Activated CD8-positive, alpha-beta memory T cell treated with anti-CD3 and anti-CD28 coated beads, Interleukin-2, amount 50 U/mL, for 4 hours (primary cell): ENCODE results near the gene SCAMP3.
A peak's percentile ranks its signal among the peaks of the same experiment; 100 is the strongest.
"Not testable (repeated sequence)": the region's sequence is repeated elsewhere in the genome, so short reads cannot be mapped to it uniquely, and the experiment has no call there.

Experiments
- DNase-seq: peaks from one replicate; pipeline ENCODE4 v3.0.0-alpha.2; 2020

The SCAMP3 gene

DNA sequence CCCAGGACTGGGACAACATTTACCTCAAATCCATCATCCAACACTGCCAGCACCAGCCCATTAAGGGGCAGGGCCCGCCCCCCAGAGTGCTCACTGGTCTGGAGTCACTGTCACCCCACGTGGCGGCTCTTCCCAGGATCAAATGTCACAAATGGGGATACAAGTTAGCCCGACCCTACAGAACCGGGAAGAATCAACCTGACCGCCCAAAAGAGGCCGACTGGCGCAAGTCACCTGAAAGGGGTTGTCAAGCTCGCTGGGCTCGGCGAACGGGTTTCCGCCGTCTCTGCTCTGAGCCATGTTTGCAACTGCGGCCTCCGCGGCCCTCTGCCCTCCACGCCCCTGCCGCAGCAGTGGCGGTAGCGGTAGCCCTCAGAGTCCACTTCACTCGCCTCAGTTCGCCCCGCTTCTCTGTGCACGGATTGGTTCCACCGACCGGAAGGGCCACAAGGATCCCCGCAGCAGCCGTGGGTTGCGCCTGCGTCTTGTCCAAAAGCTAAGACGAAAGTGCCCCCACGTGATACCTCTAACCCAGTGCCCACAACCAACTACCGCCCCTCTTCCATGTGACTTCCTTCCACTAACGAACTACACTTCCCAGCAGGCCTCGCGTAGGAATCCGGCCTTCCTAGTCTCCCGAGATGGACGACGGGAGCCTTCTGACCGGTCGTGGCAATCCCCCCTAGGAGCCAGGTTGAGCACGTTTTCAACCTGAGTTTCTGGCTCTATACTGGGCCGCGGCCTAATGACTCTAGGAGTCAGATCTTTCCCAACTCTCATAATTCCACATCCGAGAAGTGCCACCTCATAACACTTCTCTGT, at the start of gene SCAMP3:
Gene SCAMP3 (minus strand): TSS at position 509 of the 822 bp plus-strand sequence. CDS start 209 bp downstream, at position 300.
- peak; percentile 83 for DNase-seq

DNA sequence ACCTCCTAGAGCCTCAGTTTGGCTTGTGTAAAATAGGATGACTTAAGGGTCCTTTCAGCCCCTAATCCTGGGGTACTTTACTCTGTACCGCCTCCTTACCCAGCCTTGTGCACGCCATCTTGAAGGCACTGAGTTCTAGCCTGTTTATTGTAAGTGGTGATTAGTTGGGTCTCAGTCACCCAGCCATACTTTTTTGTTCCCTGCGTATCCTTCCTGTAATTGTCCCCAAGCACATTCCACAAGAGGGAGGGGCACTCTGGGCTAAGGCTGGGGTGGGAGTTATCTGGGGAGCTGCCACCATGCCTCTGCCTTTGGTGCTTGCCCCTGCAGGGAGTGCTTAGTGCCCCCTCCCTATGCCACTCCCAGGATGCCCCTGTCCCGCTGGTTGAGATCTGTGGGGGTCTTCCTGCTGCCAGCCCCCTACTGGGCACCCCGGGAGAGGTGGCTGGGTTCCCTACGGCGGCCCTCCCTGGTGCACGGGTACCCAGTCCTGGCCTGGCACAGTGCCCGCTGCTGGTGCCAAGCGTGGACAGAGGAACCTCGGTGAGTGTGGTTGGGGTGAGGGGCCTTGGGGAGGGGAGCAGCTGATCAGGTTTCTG, 47.4 kb upstream of the SCAMP3 start:
- DNase-seq: no peak

DNA sequence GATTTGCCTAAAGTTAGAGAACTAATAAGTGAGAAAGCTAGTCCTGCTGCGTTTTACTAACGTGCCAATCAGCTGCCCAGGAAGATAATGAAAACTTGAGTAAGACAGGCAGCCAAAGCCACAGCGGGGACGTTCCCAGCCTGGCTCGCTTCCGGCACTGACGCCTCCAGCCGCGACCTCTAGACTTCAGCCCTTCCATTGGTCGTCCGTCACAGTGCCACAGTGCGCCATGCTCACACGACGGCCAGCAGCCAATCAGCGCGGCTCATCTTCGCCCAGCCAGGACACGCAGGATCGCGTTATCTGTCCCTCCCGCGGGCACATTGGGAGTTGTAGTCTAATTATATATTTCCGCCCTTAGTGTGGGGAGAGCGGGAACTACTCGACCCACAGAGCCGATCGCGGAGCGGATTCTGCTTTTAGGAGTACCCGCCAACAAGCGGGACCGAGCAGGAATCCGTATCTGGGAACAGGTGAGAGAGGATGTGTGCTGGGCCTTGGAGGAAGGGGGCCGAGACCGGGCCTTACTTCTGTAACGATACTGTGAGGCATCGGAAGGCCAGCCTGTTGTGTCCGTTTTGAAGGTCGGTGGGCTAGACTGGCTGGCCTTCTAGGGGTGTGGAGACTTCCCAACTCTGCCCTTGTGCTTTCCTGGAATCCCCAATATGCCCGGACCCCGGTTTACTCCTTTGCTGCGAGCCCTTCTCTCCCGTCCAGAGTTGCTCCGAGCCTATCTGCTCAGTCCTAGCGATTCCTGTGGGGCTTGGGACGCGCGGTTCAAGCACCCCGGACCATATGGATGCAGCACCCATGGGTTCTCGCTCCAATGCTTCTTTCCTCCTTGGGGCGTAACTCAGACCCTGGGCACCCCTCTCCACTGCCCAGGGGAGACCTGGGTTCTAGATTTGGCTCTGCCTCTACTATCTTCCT, 46.6 kb upstream of the SCAMP3 start, which contains the start of gene FDPS:
Gene FDPS (plus strand): TSS at position 374 of the 930 bp plus-strand sequence. CDS start 924 bp downstream, outside the sequence.
- DNase-seq: peak; percentile 94

DNA sequence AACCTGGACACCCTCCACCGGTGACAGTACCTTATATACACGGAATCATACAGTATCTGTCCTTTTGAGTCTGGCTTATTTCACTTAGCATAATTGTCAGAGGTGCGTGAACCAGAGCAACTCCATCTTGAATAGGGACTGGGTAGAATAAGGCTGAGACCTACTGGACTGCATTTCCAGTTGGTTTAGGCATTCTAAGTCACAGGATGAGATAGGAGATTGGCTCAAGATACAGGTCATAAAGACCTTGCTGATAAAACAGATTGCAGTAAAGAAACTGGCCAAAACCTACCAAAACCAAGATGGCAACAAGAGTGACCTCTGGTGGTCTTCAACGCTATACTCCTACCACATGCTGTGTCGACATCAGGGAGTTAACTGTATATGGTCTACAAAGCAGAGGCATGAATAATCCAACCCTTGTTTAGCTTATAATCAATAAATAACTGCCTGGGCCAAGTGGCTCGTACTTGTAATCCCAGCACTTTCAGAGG, 45.1 kb upstream of the SCAMP3 start:
- DNase-seq: no peak

DNA sequence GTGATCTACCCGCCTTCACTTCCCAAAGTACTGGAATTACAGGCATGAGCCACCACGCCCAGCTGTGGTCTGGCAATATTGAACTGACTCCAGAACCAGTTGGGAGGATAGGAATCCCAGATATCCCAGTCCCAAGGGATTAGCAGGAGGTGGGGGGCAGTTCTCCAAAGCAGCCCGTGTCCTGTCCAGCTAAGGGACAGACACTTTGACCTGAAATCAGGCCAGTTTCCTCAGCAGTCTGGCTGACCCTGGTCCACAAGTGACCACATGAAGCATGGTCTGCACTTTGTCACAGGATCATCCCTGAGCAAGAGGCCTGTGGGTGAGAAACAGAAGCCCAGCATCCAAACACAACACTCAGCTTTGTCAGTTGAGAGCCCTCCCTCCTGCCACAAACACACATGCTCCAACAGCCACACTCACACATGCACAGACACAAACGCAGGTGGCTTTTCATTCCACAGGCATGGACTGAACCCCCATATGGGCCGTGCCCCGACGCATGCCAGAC, 43.8 kb upstream of the SCAMP3 start:
- no peak for DNase-seq

DNA sequence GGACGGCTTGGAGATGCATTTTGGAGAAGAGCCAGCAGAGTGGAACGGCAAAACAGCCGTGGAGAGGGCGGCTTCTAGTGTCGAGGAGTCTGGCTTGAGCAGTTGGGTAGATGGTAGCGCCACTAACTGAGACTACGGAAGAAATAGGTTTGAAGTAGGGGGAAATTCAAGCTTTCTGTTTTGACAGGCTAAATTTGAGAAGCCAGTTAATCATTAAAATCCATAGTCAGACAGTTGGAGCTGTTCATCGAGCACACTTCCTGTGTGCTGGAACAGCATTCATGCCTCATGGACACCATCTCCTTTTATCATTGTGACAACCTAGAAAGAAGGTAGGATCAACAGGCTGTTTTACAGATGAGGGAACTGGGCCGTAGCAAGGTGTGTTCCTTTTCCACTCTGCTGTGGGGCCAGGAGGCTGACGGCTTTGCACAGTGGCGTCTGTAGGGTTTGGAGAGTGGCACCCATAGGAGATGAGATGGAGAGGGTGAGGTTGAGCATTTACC, 42.5 kb upstream of the SCAMP3 start:
- DNase-seq: no peak

DNA sequence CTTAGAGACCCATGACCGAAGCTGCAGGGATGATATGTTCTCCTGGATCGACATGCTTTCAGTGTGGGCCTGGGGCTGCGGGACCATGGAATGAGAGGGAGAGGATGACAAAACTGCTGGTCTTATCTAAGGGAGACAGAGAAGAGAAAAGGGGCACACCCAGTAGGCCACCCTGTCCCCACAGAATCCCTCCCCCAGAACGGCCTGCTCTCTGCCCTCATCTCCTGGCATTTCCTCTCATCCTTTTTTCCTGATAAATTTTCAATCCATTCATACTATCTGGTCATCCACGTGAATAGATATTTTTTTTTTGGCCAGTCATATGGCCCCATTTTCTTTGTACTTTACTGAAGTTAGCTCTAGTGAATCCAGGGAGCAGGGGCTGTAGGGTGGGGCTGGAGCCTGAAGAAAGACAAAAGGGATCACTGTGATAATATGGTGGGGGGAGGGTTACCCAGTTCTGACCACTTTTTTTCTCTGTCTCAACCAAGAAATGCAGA, 39.2 kb upstream of the SCAMP3 start, which contains the start of gene PKLR:
Gene PKLR (minus strand): TSS at position 97 of the 500 bp plus-strand sequence. CDS start 43 bp downstream, at position 54.
- no peak for DNase-seq

DNA sequence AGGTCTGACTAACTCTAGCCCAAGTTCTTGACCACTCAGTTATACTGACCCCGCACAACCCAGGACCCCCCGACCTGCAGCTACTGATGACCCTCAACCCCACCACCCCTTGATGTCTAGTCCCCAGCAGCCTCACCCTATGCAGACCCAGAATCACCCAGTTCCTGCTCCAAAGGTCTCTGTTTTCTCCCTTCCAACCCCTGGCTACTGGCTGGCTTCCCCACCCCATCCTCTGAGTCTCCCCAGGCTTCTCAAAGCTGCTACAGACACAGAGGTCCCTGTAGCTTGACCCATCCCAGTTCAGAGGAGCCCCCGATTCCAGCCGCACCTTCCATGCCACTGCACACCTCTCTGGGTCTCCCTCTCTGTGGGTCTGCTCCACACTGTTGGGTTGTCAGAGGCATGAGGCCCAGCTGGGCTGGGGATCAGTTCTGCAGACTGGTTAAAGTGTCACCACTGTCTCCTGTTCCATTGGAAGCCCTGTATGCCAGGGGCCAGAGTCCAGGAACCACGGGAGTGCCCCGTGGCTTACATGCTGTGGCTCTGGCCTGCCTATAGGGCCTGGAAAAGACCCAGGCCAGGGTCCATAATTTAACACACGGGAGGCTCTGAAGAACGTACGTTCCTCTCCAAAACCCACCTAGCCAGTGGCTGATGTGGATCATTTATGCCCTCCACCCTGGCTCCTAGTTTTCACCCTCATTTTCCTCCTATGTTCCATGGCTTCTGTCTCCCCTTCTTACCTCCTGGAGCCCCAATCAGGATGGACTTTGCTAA, 38.6 kb upstream of the SCAMP3 start:
- no peak for DNase-seq

DNA sequence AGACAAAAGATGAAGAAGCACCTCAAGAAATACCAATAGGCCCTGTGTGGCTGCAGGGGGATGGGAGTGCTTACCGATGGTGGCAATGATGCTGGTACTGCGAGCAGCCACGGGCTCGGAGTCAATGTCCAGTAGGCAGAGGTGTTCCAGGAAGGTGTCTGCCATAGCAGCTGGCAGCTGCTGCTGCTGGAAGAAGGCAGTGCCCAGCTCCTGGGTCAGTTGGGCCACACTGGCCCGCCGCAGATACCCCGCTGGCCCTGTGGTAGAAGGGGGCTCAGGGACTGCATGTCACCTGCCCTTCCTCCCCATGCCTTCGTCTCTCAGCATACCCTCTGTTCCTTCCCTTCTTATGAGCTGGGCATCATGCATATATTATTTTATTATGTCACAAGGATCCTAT, 37.9 kb upstream of the SCAMP3 start:
- no peak for DNase-seq

DNA sequence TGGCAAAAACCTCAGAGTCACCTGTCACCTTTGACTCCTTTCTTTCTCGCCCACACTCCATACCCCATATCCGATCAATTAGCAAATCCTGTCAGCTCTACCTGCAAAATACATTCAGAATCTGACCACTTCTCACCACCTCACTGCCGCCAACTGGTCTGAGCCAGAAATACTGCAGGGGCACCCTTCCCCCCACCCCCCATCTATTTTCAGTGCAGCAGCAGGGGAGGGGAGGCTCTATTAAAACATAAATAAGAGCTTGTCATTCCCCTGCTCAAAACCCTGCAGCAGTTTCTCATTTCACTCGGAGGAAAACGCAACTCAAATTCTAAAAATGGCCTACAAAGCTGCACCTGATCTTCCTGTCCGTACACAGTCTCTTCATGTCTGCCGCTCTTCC, 35.2 kb upstream of the SCAMP3 start:
- DNase-seq: no peak

DNA sequence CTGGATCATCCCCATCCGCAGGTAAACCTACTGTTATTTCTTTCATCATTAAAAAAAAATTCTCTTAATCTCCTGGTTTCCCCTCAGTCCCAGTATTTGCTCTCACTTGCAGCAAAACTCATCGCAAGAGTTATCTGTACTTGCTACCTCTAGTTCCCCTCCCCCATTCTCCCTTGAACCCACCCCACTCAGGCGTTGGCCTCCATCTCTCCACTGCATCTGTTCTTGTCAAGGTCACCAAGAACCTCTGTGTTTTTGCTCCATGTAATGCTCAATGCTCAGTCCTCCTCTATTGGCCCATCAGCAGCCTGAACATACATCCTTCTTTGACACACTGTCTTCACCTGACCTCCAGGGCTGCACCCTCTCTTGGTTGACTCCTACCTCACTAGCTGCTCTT, 34.5 kb upstream of the SCAMP3 start:
- DNase-seq: no peak

DNA sequence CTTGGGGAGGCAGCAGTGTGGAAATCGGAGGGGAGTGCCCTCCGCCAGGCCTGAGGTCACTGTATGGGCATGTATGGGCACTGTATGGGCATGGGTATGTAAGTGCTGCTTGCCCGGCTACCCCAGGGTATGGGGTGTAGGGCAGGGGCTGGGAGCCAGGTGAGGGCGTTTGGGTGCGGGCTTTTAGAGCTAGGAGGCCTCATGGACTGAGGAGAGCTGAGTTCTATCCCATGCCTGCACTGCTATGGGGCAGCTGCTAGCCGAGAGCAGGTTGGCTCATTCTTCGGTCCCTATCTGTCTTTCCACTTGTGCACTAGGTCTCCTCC, 33.7 kb upstream of the SCAMP3 start:
- no peak for DNase-seq

DNA sequence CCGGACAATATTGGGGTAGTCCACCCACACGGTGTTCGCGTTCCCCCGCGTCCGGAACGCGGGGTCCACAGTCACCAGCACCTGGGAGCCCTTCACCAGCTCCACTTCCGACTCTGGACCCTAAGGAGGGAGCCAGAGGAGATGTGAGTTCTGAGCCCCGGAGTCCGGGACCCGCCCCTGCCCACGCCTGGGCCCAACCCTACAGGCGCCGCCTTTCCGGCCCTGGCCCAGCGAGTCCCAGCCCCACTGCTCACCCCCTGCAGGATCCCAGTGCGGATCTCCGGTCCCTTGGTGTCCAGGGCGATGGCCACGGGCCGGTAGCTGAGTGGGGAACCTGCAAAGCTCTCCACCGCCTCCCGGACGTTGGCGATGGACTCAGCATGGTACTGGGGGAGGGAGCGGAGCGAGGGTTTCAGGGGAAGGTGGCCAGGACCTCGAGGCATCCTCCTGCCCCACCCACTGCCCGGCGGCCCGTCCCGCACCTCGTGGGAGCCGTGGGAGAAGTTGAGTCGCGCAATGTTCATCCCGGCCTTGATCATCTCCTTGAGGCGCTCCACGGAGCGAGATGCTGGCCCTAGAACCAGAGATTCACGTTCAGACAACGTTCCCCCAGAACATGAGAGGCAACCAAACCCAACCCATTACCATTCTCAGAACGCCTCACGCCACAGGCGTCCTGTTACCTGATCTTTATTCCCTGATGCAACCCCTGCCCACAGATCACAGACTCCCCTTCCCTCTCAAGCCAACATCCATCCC, 33.2 kb upstream of the SCAMP3 start:
- no peak for DNase-seq

DNA sequence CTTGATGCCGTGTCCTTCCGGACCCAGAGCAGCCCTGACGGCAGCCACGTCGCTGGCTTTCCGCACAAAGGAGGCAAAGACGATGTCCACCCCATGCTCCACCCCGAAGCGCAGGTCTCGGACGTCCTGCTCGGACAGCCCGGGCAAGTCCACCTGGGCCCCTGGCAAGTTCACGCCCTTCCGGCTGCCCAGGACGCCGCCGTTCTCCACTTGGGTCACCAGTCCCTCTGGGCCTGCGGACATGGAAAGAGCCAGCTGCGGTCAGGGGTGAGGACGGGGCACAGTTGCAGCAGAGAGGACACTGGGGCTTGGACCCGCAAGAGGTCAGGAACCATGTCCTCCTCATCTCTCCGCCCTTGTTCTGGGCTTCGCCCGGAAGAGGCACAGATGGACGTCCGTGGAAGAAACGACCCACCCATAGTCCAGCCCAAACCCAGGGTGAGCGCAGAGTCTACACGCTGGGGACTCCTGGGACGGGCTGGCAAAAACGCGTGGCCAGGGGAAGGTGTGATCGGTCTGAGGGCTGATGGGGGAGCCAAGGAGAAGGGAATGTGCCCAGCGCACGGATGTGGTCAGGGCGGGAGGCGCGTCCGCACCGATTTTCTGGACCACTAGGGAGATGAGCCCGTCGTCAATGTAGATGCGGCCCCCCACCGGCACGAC, 32.5 kb upstream of the SCAMP3 start:
- no peak for DNase-seq

DNA sequence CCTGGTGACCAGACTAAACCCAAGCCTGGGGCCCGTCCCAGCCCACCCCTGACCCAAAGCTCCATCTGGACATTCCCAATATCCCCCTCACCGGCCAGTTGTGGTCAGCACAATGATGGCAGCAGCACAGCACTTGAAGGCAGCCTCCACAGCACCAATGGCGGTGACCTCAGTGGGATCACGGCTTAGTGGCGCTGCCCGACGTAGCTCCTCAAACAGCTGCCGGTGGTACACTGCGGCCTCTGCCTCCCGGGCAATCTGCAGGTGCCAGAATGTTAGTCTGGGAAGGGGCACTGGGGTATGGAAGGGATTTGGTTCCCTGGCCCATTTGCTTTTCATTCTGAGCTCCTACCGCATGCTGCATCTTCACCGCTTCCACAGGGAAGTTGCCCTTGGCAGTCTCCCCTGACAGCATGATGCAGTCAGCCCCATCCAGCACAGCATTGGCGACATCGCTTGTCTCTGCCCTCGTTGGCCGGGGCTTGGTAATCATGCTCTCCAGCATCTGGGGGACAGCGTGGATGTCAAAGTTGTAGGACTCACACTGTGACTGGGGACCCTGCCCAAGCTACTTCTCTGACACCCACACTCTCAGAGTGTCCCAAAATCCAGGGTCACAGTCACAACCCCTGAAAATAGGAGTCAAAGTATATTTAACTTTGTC, 31.1 kb upstream of the SCAMP3 start:
- no peak for DNase-seq

DNA sequence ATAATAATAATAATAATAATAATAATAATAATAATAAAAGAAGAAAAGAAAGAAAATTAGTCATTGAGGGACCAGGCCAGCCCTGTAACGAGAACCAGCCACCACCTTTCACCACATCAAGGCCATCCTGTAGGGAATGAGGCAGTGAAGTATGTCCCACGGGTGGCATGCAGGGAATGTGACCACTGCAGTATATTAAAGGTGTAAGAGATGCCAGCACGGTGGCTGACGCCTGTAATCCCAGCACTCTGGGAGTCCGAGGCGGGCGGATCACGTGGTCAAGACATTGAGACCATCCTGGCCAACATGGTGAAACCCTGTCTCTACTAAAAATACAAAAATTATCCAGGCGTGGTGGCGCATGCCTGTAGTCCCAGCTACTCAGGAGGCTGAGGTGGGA, 28.8 kb upstream of the SCAMP3 start:
- not testable (repeated sequence) for DNase-seq

DNA sequence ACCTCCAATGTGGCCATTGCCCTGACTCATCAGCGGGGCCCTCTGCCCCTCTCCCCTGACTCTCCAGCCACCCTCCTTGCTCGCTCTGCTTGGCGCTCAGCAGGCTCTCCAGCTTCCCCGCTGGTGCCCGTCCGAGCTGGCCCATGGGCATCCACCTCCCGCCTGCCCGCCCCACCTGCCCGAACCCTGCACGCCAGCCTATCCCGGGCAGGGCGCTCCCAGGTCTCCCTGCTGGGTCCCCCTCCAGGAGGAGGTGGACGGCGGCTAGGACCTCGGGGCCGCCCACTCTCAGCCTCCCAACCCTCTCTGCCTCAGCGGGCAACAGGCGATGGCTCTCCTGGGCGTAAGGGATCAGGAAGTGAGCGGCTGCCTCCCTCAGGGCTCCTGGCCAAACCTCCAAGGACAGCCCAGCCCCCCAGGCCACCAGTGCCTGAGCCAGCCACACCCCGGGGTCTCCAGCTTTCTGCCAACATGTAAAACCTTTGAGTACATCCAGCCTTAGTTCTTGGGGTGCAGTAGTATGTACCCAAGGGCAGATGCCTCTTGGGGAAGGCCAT, 25.9 kb upstream of the SCAMP3 start:
- DNase-seq: no peak

DNA sequence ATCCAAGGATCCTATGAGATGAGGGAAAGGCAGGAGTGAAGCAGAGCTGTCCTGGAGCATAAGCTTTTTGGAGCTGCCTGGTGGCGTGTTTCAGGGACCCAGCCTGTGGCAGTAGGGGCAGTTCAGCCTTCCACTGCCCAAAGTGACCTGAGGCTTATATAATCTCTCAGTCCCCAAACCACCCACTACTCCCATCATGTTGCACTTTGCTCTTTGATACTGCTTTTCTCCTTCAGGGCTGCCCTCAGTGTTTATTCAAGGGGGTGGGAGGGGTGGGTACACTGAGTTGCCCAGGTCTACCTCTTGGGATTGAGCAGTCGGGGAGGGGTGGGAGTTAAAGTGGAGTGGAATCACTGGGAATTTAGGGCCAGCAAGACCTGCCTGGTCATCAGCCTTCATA, 24.4 kb upstream of the SCAMP3 start:
- no peak for DNase-seq

DNA sequence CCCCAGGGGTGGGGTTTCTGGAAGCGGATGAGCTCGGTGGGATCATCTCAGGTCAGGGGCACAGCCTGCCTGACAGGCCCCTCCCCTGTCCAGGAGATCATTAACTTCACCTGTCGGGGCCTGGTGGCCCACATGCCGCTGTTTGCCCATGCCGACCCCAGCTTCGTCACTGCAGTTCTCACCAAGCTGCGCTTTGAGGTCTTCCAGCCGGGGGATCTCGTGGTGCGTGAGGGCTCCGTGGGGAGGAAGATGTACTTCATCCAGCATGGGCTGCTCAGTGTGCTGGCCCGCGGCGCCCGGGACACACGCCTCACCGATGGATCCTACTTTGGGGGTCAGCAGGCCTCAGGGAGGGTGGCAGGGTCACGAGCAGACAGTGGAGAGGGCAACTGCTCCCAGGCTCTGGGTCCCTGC, 23.5 kb upstream of the SCAMP3 start:
- no peak for DNase-seq
